COLO829 (cell line): ENCODE results near the gene C12orf56.
A peak's percentile ranks its signal among the peaks of the same experiment; 100 is the strongest.
"Not testable (repeated sequence)": the region's sequence is repeated elsewhere in the genome, so short reads cannot be mapped to it uniquely, and the experiment has no call there.

ENCODE experiments used
- DNase-seq: peaks from one replicate; pipeline ENCODE4 v3.0.0; 2012; ENCODE audit warnings: low spot score

C12orf56 gene

GRCh38 chr12:64229796-64230195 lies 160.8 kb downstream of the C12orf56 start:
- no peak for DNase-seq

GRCh38 chr12:64229240-64229639 lies 161.3 kb downstream of the C12orf56 start:
- DNase-seq, result no peak

GRCh38 chr12:64225626-64226025 lies 164.9 kb downstream of the C12orf56 start:
- no peak for DNase-seq

- peak; percentile 70 for DNase-seq
Observed at GRCh38 chr12:64222009-64222765, 168.4 kb downstream of the C12orf56 start, which contains the start of gene KICS2. TSS of gene KICS2 (minus strand) at chr12:64222296. CDS start at chr12:64222237, 59 bp downstream.

- peak; percentile 74 for DNase-seq
Observed at GRCh38 chr12:64221651-64222008, 168.9 kb downstream of the C12orf56 start.

- no peak for DNase-seq
Observed at GRCh38 chr12:64220046-64220445, 170.5 kb downstream of the C12orf56 start.

- no peak for DNase-seq
Observed at GRCh38 chr12:64219145-64219544, 171.4 kb downstream of the C12orf56 start.

GRCh38 chr12:64218597-64218996 lies 172.0 kb downstream of the C12orf56 start:
- no peak for DNase-seq

GRCh38 chr12:64217643-64218042 lies 172.9 kb downstream of the C12orf56 start:
- not testable (repeated sequence) for DNase-seq

- DNase-seq, result no peak
Observed at GRCh38 chr12:64216239-64216638, 174.3 kb downstream of the C12orf56 start.
